GM12878 (cell line): ENCODE data around the gene MORN4. TPM values are rescaled to one million over a fixed set of nuclear protein-coding genes. Genes with fewer than 3 reads are reported as not detected.

Source experiments
- ATAC-seq: fragments of 200-7000 bp; cut with Tn5 transposase; 3 replicates; pipeline ENCODE4 v1.9.1; 2020; ENCODE audit warnings: mild to moderate bottlenecking, moderate library complexity
- BruUV-seq: library from RNA; stranded (reverse); fragments of 400-500 nt; replicated peaks from 2 replicates; lab custom pipeline; 2021; lab: Mats Ljungman, UMichigan
- CTCF ChIA-PET: fragments of 300-600 bp; sonication (Branson Sonifier 250); formaldehyde crosslinking; extraction: SDS; loops from one replicate; lab custom pipeline; 2021; ENCODE audit warnings: inconsistent platforms; lab: Yijun Ruan, JAX
- POLR2A ChIA-PET: fragments of 350-600 bp; formaldehyde crosslinking; extraction: SDS; loops from one replicate; lab custom pipeline; 2021; ENCODE audit warnings: inconsistent platforms; lab: Charles Lee
- RAD21 ChIA-PET: fragments of 300-600 bp; sonication (Branson Sonifier 250); formaldehyde crosslinking; loops from one replicate; lab custom pipeline; 2023; ENCODE audit warnings: antibody characterized with exemption; ENCODE audit not compliant: unreplicated experiment; lab: Charles Lee
- SMC1A ChIA-PET: fragments of 300-600 bp; sonication (Branson Sonifier 250); formaldehyde crosslinking; loops from one replicate; lab custom pipeline; 2023; ENCODE audit not compliant: unreplicated experiment, uncharacterized antibody; lab: Charles Lee
- DNase-seq: peaks from one replicate; pipeline ENCODE4 v3.0.0-alpha.2; 2011; ENCODE audit warnings: low read depth, low spot score
- FAIRE-seq: peaks from 3 replicates; lab custom pipeline; 2011; peaks lifted over from hg19 to GRCh38; lab: Jason Lieb, UNC
- H2AFZ ChIP-seq: 2 replicates; pipeline ENCODE4 v1.6.0; 2011; ENCODE audit warnings: low read depth, low read length, control low read depth; ENCODE audit not compliant: control insufficient read depth
- H3K27ac ChIP-seq: 2 replicates; pipeline ENCODE4 v1.5.1; 2011; ENCODE audit warnings: control low read depth; ENCODE audit not compliant: control insufficient read depth, insufficient read depth
- H3K27me3 ChIP-seq, 2 experiments: replicated peaks in 1 of 2; 2 replicates each; pipeline versions ENCODE4 v1.6.0 to v1.6.1; 2011; ENCODE audit warnings: low read length in 1 of 2; ENCODE audit not compliant: control insufficient read depth in 2 of 2, insufficient read depth in 2 of 2
- H3K36me3 ChIP-seq, 2 experiments: 2 replicates each; pipeline ENCODE4 v1.5.1; 2011; ENCODE audit warnings: low read length in 1 of 2; ENCODE audit not compliant: control insufficient read depth in 2 of 2, insufficient read depth in 2 of 2
- H3K4me1 ChIP-seq: 2 replicates; pipeline ENCODE4 v1.6.1; 2011; ENCODE audit warnings: mild to moderate bottlenecking, low read length, moderate library complexity, mixed read lengths; ENCODE audit not compliant: control insufficient read depth, insufficient read depth
- H3K4me2 ChIP-seq: 2 replicates; pipeline ENCODE4 v1.6.0; 2011; ENCODE audit warnings: control low read depth; ENCODE audit not compliant: control insufficient read depth, insufficient read depth
- H3K4me3 ChIP-seq: fragments of 200-600 bp; sonication (generic); 2 replicates; pipeline ENCODE4 v1.5.1; 2016
- H3K79me2 ChIP-seq: 2 replicates; pipeline ENCODE4 v1.6.0; 2011; ENCODE audit warnings: low read length; ENCODE audit not compliant: control insufficient read depth, insufficient read depth
- H3K9ac ChIP-seq: 2 replicates; pipeline ENCODE4 v1.8.0; 2011; ENCODE audit warnings: low read length, control low read depth, mixed read lengths; ENCODE audit not compliant: control insufficient read depth, insufficient read depth
- H3K9me3 ChIP-seq: replicated peaks from 3 replicates; pipeline ENCODE4 v1.5.1; 2011; ENCODE audit warnings: mild to moderate bottlenecking, low read length; ENCODE audit not compliant: control insufficient read depth, insufficient read depth
- H4K20me1 ChIP-seq: 2 replicates; pipeline ENCODE4 v1.6.0; 2011; ENCODE audit not compliant: control insufficient read depth, insufficient read depth
- ATF7 ChIP-seq: fragments of 450-650 bp; IDR thresholded peaks from 2 replicates; pipeline ENCODE4 v1.6.1; 2016; ENCODE audit warnings: low read depth, mild to moderate bottlenecking
- BACH1 ChIP-seq: fragments of 450-650 bp; IDR thresholded peaks from 2 replicates; pipeline ENCODE4 v1.6.1; 2017; ENCODE audit warnings: mild to moderate bottlenecking, borderline replicate concordance
- BCL3 ChIP-seq: IDR thresholded peaks from 2 replicates; pipeline ENCODE4 v1.6.1; 2011; ENCODE audit warnings: borderline replicate concordance, low read depth, mild to moderate bottlenecking, moderate library complexity, low read length; ENCODE audit not compliant: insufficient read depth, poor library complexity, severe bottlenecking
- CHD2 ChIP-seq: IDR thresholded peaks from 2 replicates; pipeline ENCODE4 v1.6.1; 2011; ENCODE audit warnings: low read depth, low read length, improper control_type of control experiment, borderline replicate concordance
- CREB1 ChIP-seq: IDR thresholded peaks from 2 replicates; pipeline ENCODE4 v1.6.1; 2012; ENCODE audit warnings: low read depth, mild to moderate bottlenecking, inconsistent platforms
- E2F8 ChIP-seq: fragments of 450-650 bp; IDR thresholded peaks from 2 replicates; pipeline ENCODE4 v1.6.1; 2018; ENCODE audit warnings: mild to moderate bottlenecking, low read depth, moderate library complexity; ENCODE audit not compliant: partially characterized antibody
- ELK1 ChIP-seq: IDR thresholded peaks from 2 replicates; pipeline ENCODE4 v1.6.1; 2012; ENCODE audit warnings: low read depth, low read length, improper control_type of control experiment
- ESRRA ChIP-seq: IDR thresholded peaks from 2 replicates; pipeline ENCODE4 v1.6.1; 2012; ENCODE audit warnings: mild to moderate bottlenecking, low read length, improper control_type of control experiment
- IKZF1 ChIP-seq: fragments of 450-650 bp; conservative IDR thresholded peaks from 2 replicates; pipeline ENCODE4 v1.6.1; 2017; ENCODE audit warnings: antibody characterized with exemption, mild to moderate bottlenecking
- KAT2A ChIP-seq: conservative IDR thresholded peaks from 2 replicates; pipeline ENCODE4 v1.6.1; 2011; ENCODE audit warnings: low read depth, low read length; ENCODE audit not compliant: control insufficient read depth
- MEF2B ChIP-seq: fragments of 450-650 bp; IDR thresholded peaks from 2 replicates; pipeline ENCODE4 v1.6.1; 2018; ENCODE audit warnings: mild to moderate bottlenecking, moderate library complexity; ENCODE audit not compliant: partially characterized antibody, poor library complexity, severe bottlenecking
- MYB ChIP-seq: fragments of 150-350 bp; IDR thresholded peaks from 2 replicates; pipeline ENCODE4 v1.6.1; 2014; ENCODE audit warnings: mild to moderate bottlenecking, low read depth, low read length, borderline replicate concordance
- PBX3 ChIP-seq: IDR thresholded peaks from 2 replicates; pipeline ENCODE4 v1.6.1; 2011; ENCODE audit warnings: mild to moderate bottlenecking, low read depth, low read length, moderate library complexity; ENCODE audit not compliant: insufficient replicate concordance
- PML ChIP-seq: IDR thresholded peaks from 2 replicates; pipeline ENCODE4 v1.6.1; 2012; ENCODE audit warnings: low read length, inconsistent platforms
- RAD21 ChIP-seq: IDR thresholded peaks from 2 replicates; pipeline ENCODE4 v1.6.1; 2011; ENCODE audit warnings: mild to moderate bottlenecking, low read depth, low read length, moderate library complexity; ENCODE audit not compliant: insufficient read depth
- SREBF1 ChIP-seq: IDR thresholded peaks from 2 replicates; pipeline ENCODE4 v1.6.1; 2012; ENCODE audit warnings: mild to moderate bottlenecking, low read length
- SRF ChIP-seq, 2 experiments: IDR thresholded peaks; 2 replicates each; pipeline ENCODE4 v1.6.1; 2011; ENCODE audit warnings: low read depth in 2 of 2, low read length in 2 of 2, mild to moderate bottlenecking in 1 of 2, moderate library complexity in 1 of 2
- ZNF622 ChIP-seq: fragments of 450-650 bp; IDR thresholded peaks from 2 replicates; pipeline ENCODE4 v1.6.1; 2017; ENCODE audit warnings: mild to moderate bottlenecking, inconsistent platforms
- WGBS: methylation state at CpG from one replicate; pipeline ENCODE4 v1.1.6; 2016; ENCODE audit warnings: low lambda C conversion rate; ENCODE audit not compliant: insufficient replicate concordance, insufficient coverage; ENCODE audit errors: missing lambda C conversion rate; 5-methylcytosine and 5-hydroxymethylcytosine counted together
- in situ Hi-C: fragments of 300-500 bp; cut with MboI; formaldehyde crosslinking; loops from 9 replicates; pipeline ENCODE4 v1.14.3; 2018; ENCODE audit warnings: mixed read lengths
- intact Hi-C: fragments of 100-400 bp; cut with micrococcal nuclease; formaldehyde crosslinking; loops from one replicate; pipeline ENCODE4 v1.14.2; 2022; ENCODE audit not compliant: unreplicated experiment
- polyA plus RNA-seq, 11 experiments: library from polyadenylated mRNA; depleted of rRNA in 4 of 11; unstranded in 6 of 11; stranded (reverse) in 5 of 11; fragments of >200 nt; fragmentation: Nextera tagmentation in 4 of 11; fragmentation: Illumina TruSeq in 1 of 11; extraction: Ambion mirVana in 4 of 11; extraction: Trizol in 1 of 11; gene quantifications; 1 replicate in 1 of 11; 2 replicates in 10 of 11; pipeline versions ENCODE4 v1.2.1 to v1.2.3, GENCODE V29; 2011 to 2016; ENCODE audit warnings: inconsistent platforms in 2 of 11, missing spikeins in 2 of 11, low read depth in 1 of 11
- total RNA-seq, 4 experiments: library from RNA; depleted of rRNA in 3 of 4; stranded (reverse); fragments of >200 nt in 3 of 4; fragmentation: Illumina TruSeq in 1 of 4; extraction: Trizol in 1 of 4; gene quantifications; 2 replicates each; pipeline versions ENCODE4 v1.2.1 to v1.2.3, GENCODE V29; 2013 to 2021

MORN4 gene
- total and polyA plus RNA-seq, 10 of the 15 experiments (the other 5 are each of a cell fraction or from before 2014, with no cell fraction given), result 1.3 to 5.5 (median 2.6) TPM

GRCh38 chr10:97573672-97574071, 59.6 kb downstream of the MORN4 start:
- ChIA-PET RAD21 (no interaction called here), CTCF (interaction anchor here (0.8 to 3.9 kb wide), 5 partner anchors 11 to 106 kb away, joined by 3 to 29 read pairs (median 6); partner anchors contain the start of gene HOGA1), POLR2A (no interaction called here), SMC1A (interaction anchor here (0.7 kb wide), 1 partner anchor 14 kb away, joined by 3 read pairs; no protein-coding TSS in a partner anchor)
- intact Hi-C loops, result loop anchor here (2.0 kb wide), 1 partner anchor 157 kb away; no protein-coding TSS in a partner anchor
- Histone ChIP-seq H3K9me3 (no peaks in the 10 kb centered on the region), H3K4me2 (no peak overlapping the region), H3K79me2 (no peaks in the 10 kb centered on the region), H4K20me1 (no peaks in the 10 kb centered on the region), H2AFZ (no peak overlapping the region), H3K36me3 (no peaks in the 10 kb centered on the region), H3K9ac (no peak overlapping the region), H3K27me3 (no peaks in the 10 kb centered on the region; a peak in 1 of 4 replicates), H3K4me3 (no peak overlapping the region), H3K27ac (no peak overlapping the region), H3K4me1 (no peaks in the 10 kb centered on the region)
- ATAC-seq (no peak), DNase-seq (no peak), FAIRE-seq (no peak)
- no TSS peak for BruUV-seq
- WGBS, result 4% methylated on average over 2 of the region's 2 CpGs
- in situ Hi-C loops, result no loop called here
- no peak for TF ChIP-seq ZNF622
- TF ChIP-seq PML, result no peak
- TF ChIP-seq MEF2B, result no peak
- no peak for TF ChIP-seq RAD21
- TF ChIP-seq BCL3, result no peak
- TF ChIP-seq MYB, result no peak
- no peak for TF ChIP-seq ELK1
- no peak for TF ChIP-seq KAT2A
- no peak for TF ChIP-seq ATF7
- no peak for TF ChIP-seq PBX3
- no peak for TF ChIP-seq IKZF1
- TF ChIP-seq SRF (IDR thresholded peaks at IDR 0.05; ENCODE audit: low read depth in 2 of 2, low read length in 2 of 2), result no peak
- TF ChIP-seq ESRRA, result no peak
- no peak for TF ChIP-seq E2F8
- TF ChIP-seq CHD2, result no peak
- no peak for TF ChIP-seq CREB1
- no peak for TF ChIP-seq BACH1
- no peak for TF ChIP-seq SREBF1
